Liver (tissue), 9 donors: ENCODE measurements around the gene KDM6A. TPM values are rescaled to one million over a fixed set of nuclear protein-coding genes. Genes with fewer than 3 reads are reported as not detected.
A peak's percentile ranks its signal among the peaks of the same experiment; 100 is the strongest.

ENCODE experiments used
- DNase-seq: peaks from one replicate; pipeline ENCODE4 v3.0.0-alpha.2; 2017; ENCODE audit warnings: low spot score
- H3K27ac ChIP-seq, 2 donors: one replicate each; pipeline ENCODE4 v1.7.0; 2013; ENCODE audit warnings: inconsistent platforms in 2 of 2, low read length in 2 of 2, control low read depth in 1 of 2, low read depth in 1 of 2, mild to moderate bottlenecking in 1 of 2
- H3K27me3 ChIP-seq, 4 donors: one replicate each; pipeline versions ENCODE4 v1.6.1 to v1.7.0; 2013; ENCODE audit warnings: low read length in 3 of 4, inconsistent platforms in 1 of 4, mild to moderate bottlenecking in 1 of 4, moderate library complexity in 1 of 4; ENCODE audit not compliant: control insufficient read depth in 4 of 4, insufficient read depth in 4 of 4
- H3K36me3 ChIP-seq, 4 donors: one replicate each; pipeline versions ENCODE4 v1.6.1 to v1.7.0; 2013; ENCODE audit warnings: low read length in 3 of 4, mild to moderate bottlenecking in 3 of 4, low read depth in 1 of 4, moderate library complexity in 1 of 4; ENCODE audit not compliant: control insufficient read depth in 4 of 4, insufficient read depth in 3 of 4
- H3K4me1 ChIP-seq, 4 donors: one replicate each; pipeline versions ENCODE4 v1.6.1 to v1.7.0; 2013; ENCODE audit warnings: low read length in 3 of 4, mild to moderate bottlenecking in 3 of 4, moderate library complexity in 1 of 4; ENCODE audit not compliant: control insufficient read depth in 4 of 4, insufficient read depth in 4 of 4
- H3K4me3 ChIP-seq, 3 donors: one replicate each; pipeline versions ENCODE4 v1.6.1 to v1.7.0; 2013; ENCODE audit warnings: low read length in 3 of 3, control low read depth in 1 of 3, low read depth in 1 of 3, mild to moderate bottlenecking in 1 of 3
- H3K9ac ChIP-seq, 2 donors: one replicate each; pipeline ENCODE4 v1.7.0; 2013; ENCODE audit warnings: low read length in 2 of 2, mild to moderate bottlenecking in 2 of 2, moderate library complexity in 2 of 2, control low read depth in 1 of 2, low read depth in 1 of 2
- H3K9me3 ChIP-seq, 4 donors: one replicate each; pipeline versions ENCODE4 v1.6.1 to v1.7.0; 2013; ENCODE audit warnings: low read length in 3 of 4; ENCODE audit not compliant: control insufficient read depth in 4 of 4
- CTCF ChIP-seq: fragments of 150-350 bp; IDR thresholded peaks from 2 replicates; pipeline ENCODE4 v1.5.1; 2017; ENCODE audit warnings: improper control_type of control experiment, low read depth, low read length; ENCODE audit not compliant: missing input control
- EGR1 ChIP-seq, 2 donors: IDR thresholded peaks; 2 replicates each; pipeline ENCODE4 v1.6.1; 2016 to 2018; ENCODE audit warnings: antibody characterized with exemption in 2 of 2, low read depth in 2 of 2
- FOXA1 ChIP-seq: IDR thresholded peaks from 2 replicates; pipeline ENCODE4 v1.6.1; 2016; ENCODE audit warnings: antibody characterized with exemption
- GABPA ChIP-seq, 2 donors: IDR thresholded peaks in 1 of 2; conservative IDR thresholded peaks in 1 of 2; 2 replicates each; pipeline ENCODE4 v1.6.1; 2016; ENCODE audit warnings: antibody characterized with exemption in 2 of 2, mild to moderate bottlenecking in 1 of 2, moderate library complexity in 1 of 2
- HNF4A ChIP-seq, 2 donors: conservative IDR thresholded peaks; 2 replicates each; pipeline ENCODE4 v1.6.1; 2016; ENCODE audit warnings: antibody characterized with exemption in 2 of 2, mild to moderate bottlenecking in 2 of 2
- HNF4G ChIP-seq: IDR thresholded peaks from 2 replicates; pipeline ENCODE4 v1.6.1; 2016; ENCODE audit warnings: antibody characterized with exemption
- JUND ChIP-seq, 2 donors: IDR thresholded peaks; 2 replicates each; pipeline ENCODE4 v1.6.1; 2016; ENCODE audit warnings: antibody characterized with exemption in 2 of 2
- NR2F2 ChIP-seq: IDR thresholded peaks from 2 replicates; pipeline ENCODE4 v1.6.1; 2016; ENCODE audit warnings: antibody characterized with exemption
- RAD21 ChIP-seq, 2 donors: IDR thresholded peaks; 2 replicates each; pipeline ENCODE4 v1.6.1; 2016; ENCODE audit warnings: antibody characterized with exemption in 2 of 2, mild to moderate bottlenecking in 2 of 2
- REST ChIP-seq: IDR thresholded peaks from 2 replicates; pipeline ENCODE4 v1.6.1; 2016; ENCODE audit warnings: antibody characterized with exemption, mild to moderate bottlenecking
- RXRA ChIP-seq, 2 donors: IDR thresholded peaks; 2 replicates each; pipeline ENCODE4 v1.6.1; 2017 to 2018; ENCODE audit warnings: antibody characterized with exemption in 2 of 2, mild to moderate bottlenecking in 1 of 2
- SP1 ChIP-seq: IDR thresholded peaks from 2 replicates; pipeline ENCODE4 v1.6.1; 2018; ENCODE audit warnings: antibody characterized with exemption, mild to moderate bottlenecking
- ZBTB33 ChIP-seq: IDR thresholded peaks from 2 replicates; pipeline ENCODE4 v1.6.1; 2016; ENCODE audit warnings: antibody characterized with exemption
- WGBS: extraction: QIAGEN DNeasy Blood & Tissue Kit; methylation state at CpG from one replicate; pipeline ENCODE4 v1.1.7; 2013; 5-methylcytosine and 5-hydroxymethylcytosine counted together
- polyA plus RNA-seq, 2 donors: library from polyadenylated mRNA; stranded (reverse) in 1 of 2; unstranded in 1 of 2; fragments of 200-250 nt in 1 of 2; fragments of >200 nt in 1 of 2; fragmentation: Nextera tagmentation in 1 of 2; extraction: Ambion mirVana in 1 of 2; gene quantifications; one replicate each; pipeline versions ENCODE4 v1.2.1 to v1.2.3, GENCODE V29; 2013 to 2015
- total RNA-seq, 2 donors: library from RNA; depleted of rRNA; stranded (reverse); fragments of >200 nt; gene quantifications; one replicate each; pipeline ENCODE4 v1.2.3, GENCODE V29; 2014
- donor health status: healthy.
- donor health status: healthy.
- donor health status: healthy.
- donor health status: healthy.
- donor health status: healthy.

The KDM6A gene
- total and polyA plus RNA-seq, 4 donors, result 5.3 to 30.2 (median 18.2) TPM

- Histone ChIP-seq H3K27ac (no peak overlapping the region), H3K9me3 (no peaks in the 10 kb centered on the region), H3K9ac (no peak overlapping the region), H3K4me1 (no peaks in the 10 kb centered on the region), H3K27me3 (no peaks in the 10 kb centered on the region), H3K36me3 (no peaks in the 10 kb centered on the region), H3K4me3 (no peak overlapping the region)
- no peak for TF ChIP-seq RXRA (IDR thresholded peaks at IDR 0.05)
- no peak for TF ChIP-seq ZBTB33
- no peak for TF ChIP-seq FOXA1
- no peak for TF ChIP-seq HNF4G
- TF ChIP-seq EGR1 (IDR thresholded peaks at IDR 0.05; ENCODE audit: low read depth in 2 of 2), result no peak
- no peak for TF ChIP-seq CTCF
- no peak for TF ChIP-seq HNF4A (conservative IDR thresholded peaks at IDR 0.05)
- TF ChIP-seq SP1, result no peak
- no peak for TF ChIP-seq RAD21 (IDR thresholded peaks at IDR 0.05)
- no peak for TF ChIP-seq JUND (IDR thresholded peaks at IDR 0.05)
- TF ChIP-seq REST, result no peak
- no peak for TF ChIP-seq GABPA (IDR thresholded peaks at IDR 0.05 in 1 of 2, conservative IDR thresholded peaks at IDR 0.05 in 1 of 2)
- 94% methylated on average over 1 of the region's 1 CpG for WGBS
- DNase-seq, result no peak
These were observed 71.9 kb downstream of the KDM6A start for GRCh38 chrX:44944894-44945293.

GRCh38 chrX:44945736-44946135 is 72.7 kb downstream of the KDM6A start:
- no peak overlapping the region for H3K9ac ChIP-seq
- WGBS, result 79% methylated on average over 4 of the region's 4 CpGs
- no peaks in the 10 kb centered on the region for H3K27me3 ChIP-seq
- no peak overlapping the region for H3K27ac ChIP-seq
- H3K4me3 ChIP-seq, result no peak overlapping the region
- DNase-seq, result no peak
- H3K4me1 ChIP-seq, result peaks cover 0 to 6% (median 5%) of the 10 kb centered on the region in 4 donors
- no peaks in the 10 kb centered on the region for H3K9me3 ChIP-seq
- TF ChIP-seq REST, result no peak
- TF ChIP-seq SP1, result no peak
- peak; percentile 49 for TF ChIP-seq CTCF
- no peak for TF ChIP-seq FOXA1
- peak in 1 of 2 donors; percentile 10 for TF ChIP-seq HNF4A (conservative IDR thresholded peaks at IDR 0.05)
- no peak for TF ChIP-seq NR2F2
- TF ChIP-seq RAD21 (IDR thresholded peaks at IDR 0.05), result peak; percentile 71 to 87
- H3K36me3 ChIP-seq, result no peaks in the 10 kb centered on the region
